ENCODE data around the gene TMTC1. TPM values are rescaled to one million over a fixed set of nuclear protein-coding genes. Genes with fewer than 3 reads are reported as not detected.

TMTC1 gene
- total and polyA plus RNA-seq, 2 of the 8 experiments (the other 6 are each of a cell fraction or from before 2014, with no cell fraction given): 15.4 to 20.8 TPM

GRCh38 chr12:29672580-29672979 lies 111.2 kb downstream of the TMTC1 start:
- H2BK120ac ChIP-seq (replicated peaks; ENCODE audit: low read depth, low read length): no peak overlapping the region
- no peak overlapping the region for H3K9ac ChIP-seq (replicated peaks in 1 of 4; ENCODE audit: extremely low read depth in 1 of 4, low read depth in 3 of 4, low read length in 3 of 4)
- no peak overlapping the region for H3K27ac ChIP-seq (ENCODE audit: low read depth, low read length)
- ChIA-PET POLR2A (ENCODE audit: partially characterized antibody) (no interaction called here), CTCF (ENCODE audit: partially characterized antibody) (interaction anchor here (0.6 to 0.9 kb wide), 2 partner anchors 56 to 148 kb away, joined by 3 to 4 read pairs; no protein-coding TSS in a partner anchor)
- no peaks in the 10 kb centered on the region for H4K20me1 ChIP-seq (replicated peaks in 1 of 2; ENCODE audit: control insufficient read depth in 1 of 2, insufficient read depth in 2 of 2, low read length in 2 of 2)
- no peaks in the 10 kb centered on the region for H3K79me1 ChIP-seq (ENCODE audit: low read depth, low read length)
- no peak overlapping the region for H3K14ac ChIP-seq (ENCODE audit: insufficient read length)
- H2BK5ac ChIP-seq (ENCODE audit: low read depth, low read length): no peak overlapping the region
- no peak overlapping the region for H4K8ac ChIP-seq (ENCODE audit: extremely low read depth, insufficient read depth, low read length)
- H3K4me1 ChIP-seq (replicated peaks in 1 of 4; ENCODE audit: control insufficient read depth in 3 of 4, insufficient read depth in 4 of 4, low read length in 3 of 4): peaks cover 0 to 5% (median 4%) of the 10 kb centered on the region in 4 experiments; a peak in 4 of 7 replicates
- H4K91ac ChIP-seq (replicated peaks; ENCODE audit: insufficient read length, low read length): no peak overlapping the region
- no peak overlapping the region for H3K4me3 ChIP-seq (ENCODE audit: extremely low read depth in 1 of 4, insufficient read depth in 2 of 4, low read depth in 3 of 4, low read length in 4 of 4)
- no peak overlapping the region for H3K23ac ChIP-seq (ENCODE audit: insufficient read length)
- no peaks in the 10 kb centered on the region for H3K27me3 ChIP-seq (replicated peaks in 1 of 4; ENCODE audit: control insufficient read depth in 3 of 4, extremely low read depth in 1 of 4, insufficient read depth in 3 of 4, low read length in 3 of 4)
- H3K79me2 ChIP-seq (ENCODE audit: control insufficient read depth in 1 of 2, insufficient read depth in 2 of 2, low read length in 2 of 2): no peaks in the 10 kb centered on the region; a peak in 1 of 4 replicates
- H3K18ac ChIP-seq (ENCODE audit: extremely low read depth, low read length): no peak overlapping the region
- H3K23me2 ChIP-seq (ENCODE audit: low read depth, low read length): no peaks in the 10 kb centered on the region
- no peak overlapping the region for H2AK5ac ChIP-seq (ENCODE audit: low read depth, low read length)
- H3K36me3 ChIP-seq (ENCODE audit: control insufficient read depth in 2 of 4, insufficient read depth in 4 of 4, low read length in 3 of 4): no peaks in the 10 kb centered on the region
- FAIRE-seq (no peak), DNase-seq (ENCODE audit: low read depth in 1 of 2, low spot score in 2 of 2) (no peak)
- WGBS, 2 experiments (ENCODE audit: extremely low coverage in 1 of 2, insufficient coverage in 1 of 2, insufficient read length in 1 of 2, insufficient replicate concordance in 2 of 2, low coverage in 1 of 2, low lambda C conversion rate in 2 of 2, missing lambda C conversion rate in 1 of 2): 94% methylated on average over 4 of the region's 4 CpGs; no CpG with 5 or more reads in 1 of the 2 experiments
- no peak overlapping the region for H4K5ac ChIP-seq (ENCODE audit: insufficient read length, low read depth, low read length)
- H2BK15ac ChIP-seq (ENCODE audit: low read length): no peak overlapping the region
- no peak overlapping the region for H2BK20ac ChIP-seq (ENCODE audit: low read length)
- no peak overlapping the region for H3K56ac ChIP-seq (replicated peaks; ENCODE audit: insufficient read length, low read depth, low read length)
- H3K4me2 ChIP-seq (ENCODE audit: insufficient read depth in 1 of 2, low read depth in 2 of 2, low read length in 2 of 2): no peak overlapping the region
- no peak overlapping the region for H3K4ac ChIP-seq (replicated peaks; ENCODE audit: insufficient read length, low read depth, low read length)
- no peak overlapping the region for H2AFZ ChIP-seq (ENCODE audit: low read length)
- no peaks in the 10 kb centered on the region for H3K9me3 ChIP-seq (ENCODE audit: insufficient read depth in 2 of 2, low read depth in 1 of 2, low read length in 1 of 2)
- H2BK12ac ChIP-seq (ENCODE audit: low read depth, low read length): no peak overlapping the region
- TF ChIP-seq NRF1 (IDR thresholded peaks at IDR 0.05; ENCODE audit: low read depth, low read length) (no peak), KDM1A (IDR thresholded peaks at IDR 0.05; ENCODE audit: borderline replicate concordance, low read length) (no peak), EGR1 (IDR thresholded peaks at IDR 0.05; ENCODE audit: borderline replicate concordance, low read depth, low read length) (no peak), SIN3A (conservative IDR thresholded peaks at IDR 0.05 in 1 of 2, IDR thresholded peaks at IDR 0.05 in 1 of 2; ENCODE audit: low read depth in 1 of 2, low read length in 2 of 2) (no peak), CBX5 (IDR thresholded peaks at IDR 0.05; ENCODE audit: low read depth, low read length) (no peak)
